ENCODE measurements around the gene TECTB. TPM values are rescaled to one million over a fixed set of nuclear protein-coding genes. Genes with fewer than 3 reads are reported as not detected.

The TECTB gene
- total RNA-seq, 4 donors from 2014 or later, result not detected

DNA sequence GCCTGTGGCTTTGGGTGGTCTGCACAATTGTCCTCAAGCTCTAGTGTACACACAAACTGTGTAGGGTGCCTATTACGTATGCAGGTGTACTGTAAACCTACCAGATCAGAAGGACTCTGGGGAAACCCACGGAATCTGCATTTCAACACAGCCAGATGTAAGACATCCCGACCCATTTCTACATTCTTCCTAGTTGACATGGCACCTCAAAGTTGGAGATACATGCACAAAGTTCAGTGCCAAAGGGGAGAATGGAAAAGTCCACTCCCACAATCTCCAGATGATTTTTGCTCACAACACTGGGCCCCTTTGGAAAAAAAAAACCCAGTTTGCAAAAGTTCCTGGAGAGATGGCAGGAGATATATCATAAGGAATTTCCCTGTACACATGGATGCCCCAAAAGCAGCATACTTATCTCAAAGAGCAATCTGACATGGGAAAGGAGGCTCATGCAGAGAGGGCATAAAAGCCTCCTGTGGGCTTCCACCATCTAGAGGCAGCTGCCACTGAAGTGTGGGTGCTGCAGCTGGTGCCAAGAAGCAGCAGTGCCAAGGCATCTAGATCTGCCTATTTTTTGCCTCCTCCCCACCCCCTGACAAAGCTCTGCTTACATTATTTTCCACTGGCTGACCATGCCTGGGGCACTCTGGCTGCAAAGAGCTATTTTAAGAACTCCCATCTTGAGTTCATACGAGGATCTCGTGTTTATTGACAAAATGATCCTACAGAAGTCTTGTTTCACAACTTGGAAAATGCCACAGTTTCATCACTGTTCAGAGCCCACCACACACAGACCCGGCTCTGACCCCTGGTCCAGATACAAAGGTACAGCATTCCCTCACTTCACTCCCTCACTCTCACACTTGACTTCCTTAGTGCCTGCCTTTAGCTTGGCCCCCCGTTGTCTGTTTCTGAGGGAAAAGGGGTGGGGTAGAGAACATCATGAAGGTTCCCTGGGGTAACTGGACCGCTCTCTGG is 12.9 kb downstream of the TECTB start:
- DNase-seq, result no peak
- intact Hi-C loops (cut with DNase I), result no loop called here
- no peaks in the 10 kb centered on the region for H3K9me3 ChIP-seq
- TF ChIP-seq POLR2A (IDR thresholded peaks at IDR 0.05), result no peak
- TF ChIP-seq, protein P1, sequence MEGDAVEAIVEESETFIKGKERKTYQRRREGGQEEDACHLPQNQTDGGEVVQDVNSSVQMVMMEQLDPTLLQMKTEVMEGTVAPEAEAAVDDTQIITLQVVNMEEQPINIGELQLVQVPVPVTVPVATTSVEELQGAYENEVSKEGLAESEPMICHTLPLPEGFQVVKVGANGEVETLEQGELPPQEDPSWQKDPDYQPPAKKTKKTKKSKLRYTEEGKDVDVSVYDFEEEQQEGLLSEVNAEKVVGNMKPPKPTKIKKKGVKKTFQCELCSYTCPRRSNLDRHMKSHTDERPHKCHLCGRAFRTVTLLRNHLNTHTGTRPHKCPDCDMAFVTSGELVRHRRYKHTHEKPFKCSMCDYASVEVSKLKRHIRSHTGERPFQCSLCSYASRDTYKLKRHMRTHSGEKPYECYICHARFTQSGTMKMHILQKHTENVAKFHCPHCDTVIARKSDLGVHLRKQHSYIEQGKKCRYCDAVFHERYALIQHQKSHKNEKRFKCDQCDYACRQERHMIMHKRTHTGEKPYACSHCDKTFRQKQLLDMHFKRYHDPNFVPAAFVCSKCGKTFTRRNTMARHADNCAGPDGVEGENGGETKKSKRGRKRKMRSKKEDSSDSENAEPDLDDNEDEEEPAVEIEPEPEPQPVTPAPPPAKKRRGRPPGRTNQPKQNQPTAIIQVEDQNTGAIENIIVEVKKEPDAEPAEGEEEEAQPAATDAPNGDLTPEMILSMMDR (IDR thresholded peaks at IDR 0.05), result no peak
- no peaks in the 10 kb centered on the region for H3K36me3 ChIP-seq
- WGBS, 2 donors, result 48 to 51% methylated on average over 8 of the region's 8 CpGs
- H3K27me3 ChIP-seq, result no peaks in the 10 kb centered on the region
- no peak overlapping the region for H3K4me3 ChIP-seq
- peaks cover 0 to 13% (median 0%) of the 10 kb centered on the region in 3 donors for H3K4me1 ChIP-seq
- no peak overlapping the region for H3K27ac ChIP-seq

DNA sequence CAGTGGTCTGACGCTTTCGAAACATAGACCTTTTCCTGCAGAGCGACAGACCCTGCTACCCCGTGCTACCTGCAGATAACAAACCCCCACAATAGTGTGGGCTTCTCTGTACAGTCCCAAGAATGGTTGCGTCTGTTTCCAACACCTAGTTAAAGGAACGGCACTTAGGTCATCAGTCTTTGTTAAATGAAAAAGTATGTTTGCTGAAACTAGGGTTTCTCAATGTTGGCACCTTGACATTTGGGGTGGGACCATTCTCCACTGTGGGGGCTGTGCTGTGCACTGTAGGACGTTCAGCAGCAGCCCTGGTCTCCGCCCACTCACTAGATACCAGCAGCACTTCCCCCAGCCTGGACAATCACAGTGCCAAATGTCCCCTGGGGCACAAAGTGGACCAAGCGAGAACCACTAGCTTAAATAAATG is 13.7 kb downstream of the TECTB start:
- TF ChIP-seq, protein P1 (IDR thresholded peaks at IDR 0.05), result no peak
- TF ChIP-seq POLR2A (IDR thresholded peaks at IDR 0.05), result no peak
- peaks cover 0 to 13% (median 0%) of the 10 kb centered on the region in 3 donors for H3K4me1 ChIP-seq
- no peak overlapping the region for H3K27ac ChIP-seq
- no peaks in the 10 kb centered on the region for H3K9me3 ChIP-seq
- intact Hi-C loops (cut with DNase I), result no loop called here
- no peak for DNase-seq
- no peaks in the 10 kb centered on the region for H3K36me3 ChIP-seq
- 74 to 80% methylated on average over 6 to 7 of the region's 9 CpGs for WGBS, 2 donors
- H3K27me3 ChIP-seq, result no peaks in the 10 kb centered on the region
- H3K4me3 ChIP-seq, result no peak overlapping the region

DNA sequence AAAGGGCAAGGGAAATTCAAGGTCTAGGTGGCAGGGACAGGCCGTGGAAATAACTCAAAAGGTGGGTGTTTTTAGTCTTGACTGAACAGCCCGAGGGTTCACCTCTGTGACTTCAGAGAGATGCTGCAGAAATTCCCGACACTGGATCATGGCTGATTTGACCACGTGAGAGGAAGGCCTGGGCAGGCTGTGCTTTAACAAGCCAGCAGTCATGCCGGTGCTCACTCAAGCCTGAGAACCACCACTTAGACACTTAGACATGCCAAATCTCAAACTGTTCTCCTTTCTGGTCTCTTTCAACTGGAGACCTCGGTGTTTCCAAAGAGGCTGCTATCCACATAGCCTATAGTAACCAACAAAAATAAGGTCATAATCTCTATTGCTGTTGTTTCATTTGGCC is 15.4 kb downstream of the TECTB start:
- WGBS, 2 donors, result 70 to 84% methylated on average over 5 to 6 of the region's 6 CpGs
- intact Hi-C loops (cut with DNase I), result no loop called here
- Histone ChIP-seq H3K4me3 (no peak overlapping the region), H3K36me3 (no peaks in the 10 kb centered on the region), H3K27me3 (no peaks in the 10 kb centered on the region), H3K9me3 (no peaks in the 10 kb centered on the region), H3K4me1 (peaks cover 0 to 13% (median 0%) of the 10 kb centered on the region in 3 donors), H3K27ac (no peak overlapping the region)
- DNase-seq, result no peak
- TF ChIP-seq, protein P1 (IDR thresholded peaks at IDR 0.05), result no peak
- no peak for TF ChIP-seq POLR2A (IDR thresholded peaks at IDR 0.05)

DNA sequence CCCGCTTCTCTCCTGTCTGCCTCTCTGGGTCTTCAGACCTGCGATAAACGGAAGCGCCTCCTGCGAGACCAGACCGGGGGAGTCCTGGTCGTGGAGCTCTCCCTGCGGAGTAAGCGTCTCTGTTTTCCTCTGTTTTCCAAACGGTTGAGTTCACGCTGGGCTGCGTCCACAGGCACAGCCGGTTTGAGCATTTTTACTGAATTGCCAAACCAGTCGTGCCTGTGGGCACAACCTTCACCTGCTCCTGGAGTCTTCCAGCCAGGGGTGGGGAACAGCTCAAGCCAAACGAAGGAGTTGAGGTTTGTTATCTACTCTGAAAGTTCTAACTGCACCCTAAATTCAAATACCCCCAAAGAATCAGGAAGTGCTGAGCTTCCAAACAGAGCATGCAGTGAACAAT is 16.3 kb downstream of the TECTB start:
- 68 to 75% methylated on average over 1 to 11 of the region's 15 CpGs for WGBS, 2 donors
- H3K27ac ChIP-seq, result no peak overlapping the region
- peaks cover 0 to 13% (median 0%) of the 10 kb centered on the region in 3 donors for H3K4me1 ChIP-seq
- DNase-seq, result no peak
- no peak for TF ChIP-seq POLR2A (IDR thresholded peaks at IDR 0.05)
- TF ChIP-seq, protein P1 (IDR thresholded peaks at IDR 0.05), result no peak
- no peaks in the 10 kb centered on the region for H3K36me3 ChIP-seq
- no peak overlapping the region for H3K4me3 ChIP-seq
- no peaks in the 10 kb centered on the region for H3K9me3 ChIP-seq
- no peaks in the 10 kb centered on the region for H3K27me3 ChIP-seq
- intact Hi-C loops (cut with DNase I), result no loop called here

DNA sequence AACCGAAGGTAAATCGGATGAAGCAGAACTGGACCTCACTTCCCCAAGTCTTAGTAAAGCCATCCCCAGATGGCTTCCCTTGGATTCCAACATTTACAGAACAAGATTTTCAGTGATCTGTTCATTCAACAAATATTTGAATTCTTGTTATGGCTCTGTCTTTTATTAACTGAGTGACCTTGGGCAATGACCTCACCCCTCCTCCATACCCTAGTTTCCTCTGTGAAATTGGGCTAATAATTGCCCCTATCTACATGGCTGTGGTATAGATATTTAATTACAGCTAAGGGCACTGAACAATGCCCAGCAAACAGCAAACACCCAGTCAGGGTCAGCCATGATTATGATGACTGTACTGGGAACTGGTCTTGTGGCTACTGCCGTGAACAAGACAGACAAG is 19.1 kb downstream of the TECTB start:
- TF ChIP-seq, protein P1 (IDR thresholded peaks at IDR 0.05), result no peak
- no peak for TF ChIP-seq POLR2A (IDR thresholded peaks at IDR 0.05)
- Histone ChIP-seq H3K4me1 (no peaks in the 10 kb centered on the region), H3K4me3 (no peak overlapping the region), H3K9me3 (no peaks in the 10 kb centered on the region), H3K36me3 (no peaks in the 10 kb centered on the region), H3K27me3 (peaks cover 0 to 11% (median 0%) of the 10 kb centered on the region in 4 donors), H3K27ac (no peak overlapping the region)
- no peak for DNase-seq
- WGBS, 2 donors, result 75 to 92% methylated on average over 3 of the region's 3 CpGs
- intact Hi-C loops (cut with DNase I), result no loop called here

Measured in esophagus squamous epithelium (tissue), 5 donors.